NCI-H1092 treated with DMSO at 0.1 percent for 48 hours (cell line): ENCODE results near the gene FCN3.

Source experiments
- DNase-seq: peaks from one replicate; lab custom pipeline; 2025; lab: John Stamatoyannopoulos, UW

Gene FCN3

DNA sequence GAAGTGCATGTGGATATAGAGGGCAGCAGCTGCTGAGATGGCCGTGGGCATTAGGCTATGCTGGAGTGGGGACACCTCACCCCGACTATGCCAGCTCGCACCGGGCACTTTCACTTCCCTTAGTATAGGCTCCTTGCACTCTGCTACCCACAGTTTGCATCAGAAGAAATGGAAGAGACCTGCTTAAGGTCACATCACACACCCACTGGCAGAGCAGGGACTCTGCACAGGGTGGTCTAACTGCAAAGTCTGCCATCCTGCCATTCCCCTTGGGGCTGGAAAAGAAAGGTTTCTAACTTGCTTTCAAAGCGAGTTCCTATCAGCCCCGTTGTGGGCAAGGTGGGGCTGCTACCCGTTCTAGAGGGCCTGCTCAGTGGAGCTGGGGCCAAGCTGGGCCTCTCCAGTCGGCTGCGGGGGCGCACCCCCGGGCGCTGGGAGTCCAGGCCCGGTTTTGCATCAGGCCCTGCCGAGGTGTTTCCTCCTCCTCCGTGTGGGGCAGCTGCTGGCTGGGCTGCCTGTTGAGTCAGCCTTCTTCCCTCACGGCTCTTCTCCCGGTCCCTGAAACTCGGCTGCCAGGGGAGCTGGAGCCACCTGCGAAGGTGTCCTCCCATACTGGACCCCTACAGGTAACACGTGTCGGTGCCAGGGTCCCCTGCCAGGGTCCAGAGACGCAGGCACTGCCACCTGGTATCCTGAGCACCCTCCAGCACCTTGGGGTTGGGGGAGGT, 32.9 kb downstream of the FCN3 start, which contains the start of gene SYTL1:
TSS of gene SYTL1 (plus strand) at position 498 of the 728 bp plus-strand sequence. CDS start 3,313 bp downstream, outside the sequence.
- DNase-seq: no peak

GRCh38 chr1:27339213-27339612, 35.4 kb downstream of the FCN3 start:
- DNase-seq: no peak

GRCh38 chr1:27338751-27339150, 35.9 kb downstream of the FCN3 start:
- DNase-seq: no peak

- no peak for DNase-seq
Measured at GRCh38 chr1:27336756-27337155, 37.9 kb downstream of the FCN3 start.

GRCh38 chr1:27335506-27336422, 38.9 kb downstream of the FCN3 start:
- DNase-seq: no peak

- no peak for DNase-seq
Measured at GRCh38 chr1:27333717-27334279, 40.8 kb downstream of the FCN3 start.

GRCh38 chr1:27332536-27333281, 41.9 kb downstream of the FCN3 start:
- DNase-seq: peak; percentile 26

DNA sequence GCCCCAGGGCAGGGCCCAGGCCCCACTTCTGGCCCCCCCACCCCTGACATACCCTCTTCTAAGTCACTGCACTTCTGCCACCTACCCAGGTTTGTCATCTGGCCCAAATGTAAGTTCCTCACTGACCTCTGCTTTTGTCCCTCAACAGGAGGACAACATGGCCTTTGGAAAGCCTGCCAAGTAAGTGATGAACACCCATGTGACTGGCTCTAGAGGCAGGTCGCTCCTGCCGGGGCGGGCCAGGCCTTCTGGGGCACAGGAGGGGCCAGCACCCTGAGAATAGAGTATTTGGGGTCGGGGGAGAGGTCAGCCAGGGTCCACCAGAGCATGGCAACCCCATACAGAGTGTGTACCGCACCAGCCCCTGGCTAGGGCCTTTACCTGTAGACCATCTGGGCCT, 42.7 kb downstream of the FCN3 start:
- no peak for DNase-seq

- no peak for DNase-seq
Measured at GRCh38 chr1:27331426-27331825, 43.2 kb downstream of the FCN3 start.

- DNase-seq: no peak
Measured at GRCh38 chr1:27330786-27331185, 43.8 kb downstream of the FCN3 start.

DNA sequence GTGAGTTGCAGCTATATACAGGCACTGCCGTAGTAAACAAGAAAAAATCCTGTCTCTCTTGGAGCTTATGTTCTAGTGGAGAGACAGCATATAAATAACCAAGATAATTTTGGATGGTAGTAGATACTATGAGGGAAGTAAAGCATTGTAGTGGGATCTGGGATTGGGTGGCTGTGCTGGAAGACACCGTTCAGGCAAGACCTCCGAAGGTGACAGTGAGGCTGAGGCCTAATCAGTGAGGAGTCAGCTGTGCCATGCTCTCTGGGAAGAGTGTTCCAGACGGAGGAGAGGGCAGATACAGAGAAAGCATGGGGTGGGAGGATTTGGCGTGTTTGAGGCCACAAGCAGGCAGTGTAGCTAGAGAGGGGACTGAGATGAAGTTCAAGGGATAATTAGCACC, 46.7 kb downstream of the FCN3 start:
- no peak for DNase-seq

DNA sequence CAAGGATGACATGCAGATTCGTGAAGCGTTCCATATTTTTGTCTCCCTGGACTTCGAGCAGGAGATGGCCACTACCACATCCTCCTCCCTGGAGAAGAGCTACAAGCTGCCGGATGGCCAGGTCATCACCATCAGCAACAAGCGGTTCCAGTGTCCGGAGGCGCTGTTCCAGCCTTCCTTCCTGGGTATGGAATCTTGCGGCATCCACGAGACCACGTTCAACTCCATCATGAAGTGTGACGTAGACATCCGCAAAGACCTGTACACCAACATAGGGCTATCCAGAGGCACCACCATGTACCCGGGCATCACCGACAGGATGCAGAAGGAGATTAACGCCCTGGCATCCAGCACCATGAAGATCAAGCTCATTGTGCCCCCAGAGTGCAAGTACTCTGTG, 49.3 kb downstream of the FCN3 start:
- DNase-seq: no peak

GRCh38 chr1:27322569-27323240, 51.9 kb downstream of the FCN3 start:
- DNase-seq: no peak

DNA sequence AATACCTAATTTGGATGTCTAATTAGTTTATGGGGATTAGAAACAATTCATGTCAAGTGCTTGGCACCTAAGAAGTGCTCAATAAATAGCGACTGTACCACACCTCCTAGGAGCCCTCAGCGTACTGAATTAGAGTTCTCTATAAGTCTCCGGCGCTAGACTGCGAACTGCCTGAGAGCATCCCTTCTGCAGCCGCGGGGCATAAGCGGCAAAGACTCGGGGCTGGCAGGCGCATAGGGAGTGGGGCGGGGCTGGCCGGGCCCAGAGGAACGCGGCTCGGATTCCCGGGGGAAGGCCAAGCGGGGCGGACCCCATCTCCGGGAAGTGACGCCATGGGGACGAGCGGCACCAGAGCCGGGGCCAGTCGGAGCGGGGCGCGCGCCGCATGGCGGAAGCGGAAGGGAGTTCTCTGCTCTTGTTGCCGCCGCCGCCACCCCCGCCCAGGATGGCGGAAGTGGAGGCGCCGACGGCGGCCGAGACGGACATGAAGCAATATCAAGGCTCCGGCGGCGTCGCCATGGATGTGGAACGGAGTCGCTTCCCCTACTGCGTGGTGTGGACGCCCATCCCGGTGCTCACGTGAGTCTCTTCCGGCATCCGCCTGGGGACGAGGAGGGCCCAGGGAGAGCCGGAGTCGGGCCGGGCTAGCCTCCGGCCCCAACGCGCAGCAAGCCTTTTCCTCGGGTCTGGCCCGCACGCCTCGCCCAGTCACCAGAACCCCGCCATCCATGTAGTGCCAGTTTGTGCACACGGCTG, 52.6 kb downstream of the FCN3 start, which contains the start of gene TMEM222:
TSS of gene TMEM222 (plus strand) at position 351 of the 756 bp plus-strand sequence. CDS start at position 386, 35 bp downstream.
- peak; percentile 98 for DNase-seq
